Posterior cingulate gyrus (tissue), 11 donors: ENCODE data around the gene CBX1.
"Not testable (repeated sequence)": the region's sequence is repeated elsewhere in the genome, so short reads cannot be mapped to it uniquely, and the experiment has no call there.

Source experiments
- DNase-seq, 10 donors: peaks; one replicate each; pipeline versions ENCODE4 v3.0.0 to v3.0.0-alpha.2; 2020 to 2021; ENCODE audit warnings: mixed read lengths in 3 of 10
- intact Hi-C: fragments of 100-400 bp; cut with DNase I; formaldehyde crosslinking; loops from one replicate; pipeline ENCODE4 v1.15.1; 2023

CBX1 gene

DNA sequence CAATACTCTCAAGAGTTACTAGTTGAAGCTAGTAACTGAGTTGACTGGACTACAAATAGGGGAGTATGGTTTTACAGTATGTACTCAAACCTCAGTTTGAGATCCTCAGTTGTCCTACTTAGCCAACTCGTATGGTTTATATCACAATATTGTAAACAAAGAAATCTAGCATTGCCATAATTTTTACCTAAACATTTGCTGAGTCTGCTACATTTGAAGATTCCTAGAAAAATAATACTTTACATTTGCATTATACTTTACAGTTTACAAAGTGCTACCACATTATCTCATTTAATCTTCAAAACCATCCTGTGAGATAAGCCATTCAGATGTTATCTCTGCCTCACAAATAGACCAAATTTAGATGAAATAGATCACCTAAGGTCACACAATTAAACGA is 16.3 kb downstream of the CBX1 start:
- intact Hi-C loops, result loop anchor here (5.0 kb wide), 1 partner anchor 47 kb away; no protein-coding TSS in a partner anchor
- no peak for DNase-seq

DNA sequence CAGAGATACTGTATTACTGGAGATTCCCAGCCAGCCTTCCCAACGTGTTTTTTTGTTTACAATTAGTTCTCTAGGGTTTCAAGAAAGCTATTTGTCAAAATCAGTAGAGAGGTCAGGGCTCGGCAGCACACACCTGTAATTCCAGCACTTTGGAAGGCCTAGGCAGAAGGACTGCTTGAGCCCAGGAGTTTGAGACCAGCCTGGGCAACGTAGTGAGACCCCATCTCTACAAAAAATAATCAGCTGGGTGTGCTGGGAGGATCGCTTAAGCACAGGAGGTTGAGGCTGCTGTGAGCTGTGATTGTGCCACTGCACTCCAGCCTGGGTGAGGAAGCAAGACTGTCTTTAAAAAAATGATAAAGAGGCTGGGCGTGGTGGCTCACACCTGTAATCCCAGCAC is 19.4 kb downstream of the CBX1 start:
- intact Hi-C loops, result loop anchor here (5.0 kb wide), 1 partner anchor 50 kb away; no protein-coding TSS in a partner anchor
- DNase-seq, result no peak

DNA sequence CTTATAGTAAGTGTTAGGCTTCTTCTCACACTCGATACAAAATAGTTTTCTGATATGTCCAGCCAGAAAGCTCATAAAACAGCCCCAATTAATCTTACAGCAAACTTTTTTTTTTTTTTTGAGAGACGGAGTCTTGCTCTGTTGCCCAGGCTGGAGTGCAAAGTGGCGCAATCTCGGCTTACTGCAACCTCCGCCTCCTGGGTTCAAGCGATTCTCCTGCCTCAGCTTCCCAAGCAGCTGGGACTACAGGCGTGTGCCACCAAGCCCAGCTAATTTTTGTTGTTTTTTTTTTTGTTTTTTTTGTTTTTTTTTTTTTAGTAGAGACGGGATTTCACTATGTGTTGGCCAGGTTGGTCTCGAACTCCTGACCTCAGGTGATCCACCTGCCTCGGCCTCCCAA is 24.1 kb downstream of the CBX1 start:
- DNase-seq, result peak in 1 of 10 donors; percentile 10
- intact Hi-C loops, result not testable (repeated sequence)

DNA sequence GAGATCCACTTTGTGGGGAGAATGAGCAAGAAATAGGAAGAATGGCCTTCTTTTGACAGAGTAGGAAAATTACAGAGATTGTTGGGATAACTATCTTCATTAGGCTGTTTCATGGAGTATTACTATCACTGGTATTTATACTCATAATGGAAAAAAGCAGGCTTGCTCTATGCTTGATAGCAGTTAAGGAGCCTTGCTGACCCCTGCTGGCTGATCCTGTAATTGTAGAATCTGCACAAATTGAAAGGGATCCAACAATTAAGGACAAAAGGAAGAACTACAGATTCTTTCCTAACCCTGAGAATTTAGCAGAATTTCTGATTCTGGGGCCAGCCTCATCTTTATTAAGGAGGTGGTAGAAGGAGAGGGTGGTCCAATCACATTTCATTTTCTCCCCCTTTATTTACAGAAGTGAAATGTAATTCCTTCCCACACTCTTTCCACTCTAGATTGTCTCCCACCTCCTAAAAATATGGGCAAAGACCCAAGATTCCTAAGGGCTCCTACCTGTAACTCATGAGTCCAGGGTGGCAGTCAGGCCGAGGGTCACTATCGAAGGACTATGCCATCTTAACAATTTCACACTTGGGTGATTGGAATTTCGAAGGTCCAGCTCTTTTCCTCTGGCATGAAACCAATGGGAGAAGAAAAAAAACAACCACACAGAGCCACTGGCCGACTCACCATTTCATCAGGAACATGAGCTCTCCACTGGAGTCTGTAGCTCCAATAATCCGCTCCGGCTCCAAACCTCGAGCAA is 26.8 kb downstream of the CBX1 start:
- peak in 7 of 10 donors; percentile 57 to 89 (median 70) for DNase-seq
- intact Hi-C loops, result loop anchor here (1.0 kb wide), 1 partner anchor 48 kb away; no protein-coding TSS in a partner anchor

DNA sequence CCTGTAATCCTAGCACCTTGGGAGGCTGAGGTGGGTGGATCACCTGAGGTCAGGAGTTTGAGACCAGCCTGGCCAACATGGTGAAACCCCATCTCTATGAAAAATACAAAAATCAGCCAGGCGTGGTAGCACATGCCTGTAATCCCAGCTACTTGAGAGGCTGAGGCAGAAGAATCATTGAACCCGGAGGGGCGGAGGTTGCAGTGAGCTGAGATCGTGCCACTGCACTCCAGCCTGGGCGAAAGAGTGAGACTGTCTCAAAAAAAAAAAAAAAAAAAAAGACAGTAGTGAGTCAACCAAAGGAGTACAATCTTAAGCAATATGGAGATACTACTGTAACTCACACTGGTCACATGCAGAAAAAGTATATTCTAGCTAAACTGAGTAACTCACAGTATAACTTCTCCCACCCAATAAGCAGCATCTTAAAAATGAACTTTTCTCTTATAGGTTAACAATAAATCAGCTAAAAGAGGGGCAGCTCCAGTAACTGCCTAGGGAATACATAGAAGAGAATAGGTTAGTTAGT is 27.6 kb downstream of the CBX1 start:
- DNase-seq, result peak in 1 of 10 donors; percentile 14
- intact Hi-C loops, result loop anchor here (1.0 kb wide), 1 partner anchor 47 kb away; no protein-coding TSS in a partner anchor

DNA sequence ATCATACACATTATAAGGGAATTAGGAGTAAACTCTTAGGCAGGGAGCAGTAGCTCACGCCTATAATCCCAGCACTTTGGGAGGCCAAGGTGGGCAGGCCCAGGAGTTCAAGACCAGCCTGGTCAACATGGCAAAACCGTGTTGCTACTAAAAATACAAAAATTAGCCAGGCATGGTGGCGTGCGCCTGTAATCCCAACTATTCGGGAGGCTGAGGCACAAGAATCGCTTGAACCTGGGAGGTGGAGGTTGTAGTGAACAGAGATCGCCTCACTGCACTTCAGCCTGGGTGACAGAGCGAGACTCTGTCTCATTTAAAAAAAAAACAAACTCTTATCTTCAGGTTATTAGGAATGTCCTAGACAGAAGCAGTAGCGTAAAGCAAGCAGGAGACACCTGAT is 28.5 kb downstream of the CBX1 start:
- DNase-seq, result peak in 1 of 10 donors; percentile 51
- intact Hi-C loops, result not testable (repeated sequence)

DNA sequence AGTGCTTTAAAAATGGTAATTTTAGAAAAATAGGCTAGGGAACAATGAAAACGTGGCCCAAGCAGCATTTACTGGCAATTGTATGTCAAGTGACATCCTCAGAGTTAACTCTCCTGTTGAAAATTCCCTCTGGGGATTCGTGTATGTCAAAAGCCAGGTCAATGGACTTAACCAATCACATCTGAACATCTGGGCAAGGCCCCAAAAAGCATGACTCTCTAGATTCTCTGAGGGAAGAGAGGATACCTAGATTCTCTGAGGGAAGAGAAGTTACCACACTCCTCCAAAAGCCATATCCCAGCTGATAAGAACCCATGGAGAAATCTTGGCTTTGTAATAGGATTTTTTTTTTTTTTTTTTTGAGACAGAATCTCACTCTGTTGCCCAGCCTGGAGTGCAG is 29.6 kb downstream of the CBX1 start:
- intact Hi-C loops, result no loop called here
- no peak for DNase-seq

DNA sequence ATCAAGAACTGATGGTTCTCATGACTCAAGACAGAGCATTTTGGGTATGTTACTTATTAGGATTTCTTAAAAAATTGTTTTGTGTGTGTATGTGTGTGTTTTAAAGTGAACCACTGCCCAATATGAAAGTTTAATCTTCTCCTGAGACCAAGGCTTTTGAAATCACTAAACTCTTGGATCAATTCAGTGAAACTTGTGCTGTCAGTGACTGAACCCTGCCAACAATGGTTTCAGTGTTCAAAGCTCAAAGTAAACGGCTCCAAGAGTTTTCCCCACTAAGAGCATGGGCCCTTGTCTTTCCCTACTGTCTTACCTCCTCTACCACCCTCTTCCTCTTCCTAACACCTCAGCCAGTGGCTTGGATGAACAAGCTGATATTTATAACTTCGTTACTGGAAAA is 31.1 kb downstream of the CBX1 start:
- intact Hi-C loops, result no loop called here
- DNase-seq, result no peak

DNA sequence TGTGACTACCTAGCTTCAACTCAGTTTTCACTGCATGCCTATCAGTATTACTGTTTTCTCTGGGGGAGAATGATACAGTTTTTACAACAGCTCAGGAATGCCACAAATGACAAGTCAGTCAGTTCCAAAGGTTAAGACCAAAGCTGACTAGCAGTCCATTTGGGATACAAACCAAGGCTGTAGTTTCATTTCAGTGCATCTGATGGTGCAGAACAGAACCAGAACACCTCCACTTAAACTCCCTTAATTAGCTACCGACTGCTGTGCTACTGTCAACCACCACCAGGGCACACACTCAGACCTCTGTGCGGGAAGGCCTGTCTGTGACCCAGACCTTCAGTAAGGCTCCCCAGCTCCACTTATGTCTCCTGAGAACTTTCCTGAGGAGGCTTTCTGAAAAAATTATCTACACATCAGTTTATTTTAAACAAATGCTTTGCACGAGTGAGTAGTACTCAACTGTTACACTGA is 32.8 kb downstream of the CBX1 start:
- intact Hi-C loops, result no loop called here
- peak in 1 of 10 donors; percentile 1 for DNase-seq

DNA sequence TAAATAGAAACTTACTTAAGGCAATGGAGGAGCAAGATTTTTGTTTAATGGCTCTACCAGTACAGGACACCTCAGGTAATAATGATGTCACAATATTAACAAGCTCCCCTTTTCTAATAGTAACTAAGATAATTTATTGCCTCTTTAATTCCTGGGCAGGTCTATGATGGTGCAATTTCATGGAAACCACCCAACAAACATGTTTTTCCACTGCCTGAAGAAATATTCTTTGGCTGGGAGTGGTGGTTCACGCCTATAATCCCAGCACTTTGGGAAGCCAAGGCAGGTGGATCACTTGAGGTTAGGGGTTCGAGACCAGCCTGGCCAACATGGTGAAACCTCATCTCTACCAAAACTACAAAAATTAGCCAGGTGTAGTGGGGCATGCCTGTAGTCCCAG is 33.5 kb downstream of the CBX1 start:
- intact Hi-C loops, DNase-seq: not testable (repeated sequence)

DNA sequence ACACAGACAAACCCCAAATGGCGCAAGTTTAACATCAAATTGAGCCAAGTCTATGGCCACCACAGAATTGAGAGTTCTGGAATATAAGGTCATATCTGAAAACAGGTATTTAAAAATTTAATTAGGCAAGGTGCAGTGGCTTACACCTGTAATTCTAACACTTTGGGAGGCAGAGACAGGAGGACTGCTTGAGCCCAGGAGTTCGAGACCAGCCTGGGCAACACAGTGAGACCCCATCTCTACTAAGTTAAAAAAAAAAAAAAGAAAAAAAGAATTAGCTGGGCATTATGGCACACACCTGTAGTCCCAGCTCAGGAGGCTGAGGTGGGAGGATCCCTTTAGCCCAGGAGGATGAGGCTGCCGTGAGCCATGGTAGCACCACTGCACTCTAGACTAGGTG is 34.0 kb downstream of the CBX1 start:
- no peak for DNase-seq
- intact Hi-C loops, result no loop called here

DNA sequence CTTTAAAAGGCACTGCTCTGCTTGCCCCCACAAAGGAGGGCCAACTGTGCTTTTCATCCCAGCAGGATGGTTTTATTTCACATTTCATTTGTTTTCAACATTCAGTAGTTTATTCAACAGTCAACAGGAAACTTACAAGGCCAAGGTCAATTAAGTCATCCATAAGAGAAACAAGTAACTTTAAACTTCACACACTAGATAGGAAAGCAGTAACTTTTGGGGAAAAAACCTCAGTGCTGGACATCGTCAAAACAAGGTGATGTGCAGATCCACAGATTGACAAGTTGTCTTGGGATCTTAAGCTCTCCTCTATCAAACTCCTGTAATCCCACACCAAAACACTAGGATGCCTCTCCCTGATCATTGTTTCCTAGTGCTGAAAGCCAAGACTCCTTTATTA is 34.6 kb downstream of the CBX1 start:
- intact Hi-C loops, result no loop called here
- DNase-seq, result no peak

DNA sequence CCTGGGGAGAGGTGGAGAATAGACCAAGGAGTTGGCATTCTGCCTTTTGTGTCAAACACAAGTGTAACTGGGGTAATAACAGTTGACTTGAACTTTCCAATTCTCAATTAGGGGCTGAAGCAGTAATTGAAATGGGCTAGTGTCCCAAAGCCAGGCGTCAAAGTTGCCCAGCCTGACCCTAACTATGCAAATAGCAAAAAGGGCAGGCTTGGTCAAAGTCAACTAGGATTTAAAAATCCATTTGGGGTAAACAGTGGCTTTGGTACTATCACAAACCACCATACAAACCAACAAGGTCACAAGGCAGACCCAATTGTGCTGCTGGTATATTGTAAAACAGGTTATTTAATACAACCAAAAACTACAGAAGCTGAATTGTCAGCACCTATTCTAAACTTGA is 35.1 kb downstream of the CBX1 start:
- no peak for DNase-seq
- intact Hi-C loops, result no loop called here

DNA sequence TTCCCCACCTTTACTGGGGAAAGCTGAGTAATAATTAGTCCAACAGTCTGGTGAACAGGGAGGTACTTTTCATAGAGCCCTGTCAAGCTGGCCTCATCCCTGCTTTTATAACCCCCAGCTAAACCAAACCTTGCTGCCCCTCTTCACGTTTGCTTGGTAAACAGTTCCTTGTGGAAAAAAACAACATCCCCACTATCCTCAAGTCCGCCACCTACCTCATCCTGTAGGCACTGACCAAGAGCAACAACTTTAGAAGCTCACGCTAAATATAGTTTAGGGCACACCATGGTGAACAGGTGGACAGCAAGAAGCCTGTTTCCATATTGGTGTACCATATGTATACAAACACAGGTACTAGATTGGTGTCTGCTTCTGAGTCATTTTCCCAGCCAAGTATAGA is 36.6 kb downstream of the CBX1 start:
- DNase-seq, result no peak
- intact Hi-C loops, result no loop called here

DNA sequence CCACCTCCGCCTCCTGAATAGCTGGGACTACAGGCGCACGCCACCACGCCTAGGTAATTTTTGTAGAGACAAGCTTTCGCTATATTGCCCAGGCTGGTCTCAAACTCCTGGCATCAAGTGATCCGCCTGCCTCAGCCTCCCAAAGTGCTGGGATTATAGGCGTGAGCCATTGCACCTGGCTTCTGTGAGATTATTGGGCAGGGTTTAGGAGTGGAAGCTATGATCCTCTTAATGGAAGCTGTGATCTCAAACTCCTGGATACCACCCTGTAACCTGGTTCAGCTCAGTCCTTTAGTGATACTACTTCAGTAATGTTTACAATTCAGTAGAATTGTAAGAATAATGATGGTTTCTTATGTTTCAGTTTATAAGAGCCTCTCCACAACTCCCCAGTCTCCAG is 39.0 kb downstream of the CBX1 start:
- no peak for DNase-seq
- intact Hi-C loops, result no loop called here

DNA sequence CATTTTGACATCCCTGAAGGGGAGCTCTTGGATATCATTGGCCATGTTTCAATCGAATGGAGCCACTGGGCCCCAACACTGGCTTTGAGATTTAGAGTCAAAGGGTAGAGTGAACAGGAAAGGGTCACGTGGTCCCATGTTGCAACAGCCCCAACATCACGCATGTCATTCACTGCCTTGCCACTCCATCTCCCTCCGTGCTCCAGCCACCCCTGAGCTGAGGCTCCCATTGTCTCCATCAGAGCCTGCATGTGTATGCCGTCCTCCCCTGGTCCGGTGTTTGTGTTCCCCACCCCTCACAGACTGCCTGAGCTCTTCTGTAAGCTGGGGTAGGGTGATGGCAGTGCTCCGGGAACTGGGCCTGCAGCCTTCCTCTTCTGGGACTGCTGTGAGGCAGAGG is 41.0 kb downstream of the CBX1 start:
- intact Hi-C loops, result no loop called here
- peak in 1 of 10 donors; percentile 57 for DNase-seq

DNA sequence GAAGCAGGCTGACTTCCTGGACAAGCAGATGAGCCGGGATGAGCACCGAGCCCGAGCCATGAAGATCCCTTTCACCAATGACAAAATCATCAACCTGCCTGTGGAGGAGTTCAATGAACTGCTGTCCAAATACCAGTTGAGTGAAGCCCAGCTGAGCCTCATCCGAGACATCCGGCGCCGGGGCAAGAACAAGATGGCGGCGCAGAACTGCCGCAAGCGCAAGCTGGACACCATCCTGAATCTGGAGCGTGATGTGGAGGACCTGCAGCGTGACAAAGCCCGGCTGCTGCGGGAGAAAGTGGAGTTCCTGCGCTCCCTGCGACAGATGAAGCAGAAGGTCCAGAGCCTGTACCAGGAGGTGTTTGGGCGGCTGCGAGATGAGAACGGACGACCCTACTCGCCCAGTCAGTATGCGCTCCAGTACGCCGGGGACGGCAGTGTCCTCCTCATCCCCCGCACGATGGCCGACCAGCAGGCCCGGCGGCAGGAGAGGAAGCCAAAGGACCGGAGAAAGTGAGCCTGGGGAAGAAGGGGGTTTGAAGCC is 42.1 kb downstream of the CBX1 start:
- peak in 3 of 10 donors; percentile 78 to 82 (median 81) for DNase-seq
- intact Hi-C loops, result no loop called here

DNA sequence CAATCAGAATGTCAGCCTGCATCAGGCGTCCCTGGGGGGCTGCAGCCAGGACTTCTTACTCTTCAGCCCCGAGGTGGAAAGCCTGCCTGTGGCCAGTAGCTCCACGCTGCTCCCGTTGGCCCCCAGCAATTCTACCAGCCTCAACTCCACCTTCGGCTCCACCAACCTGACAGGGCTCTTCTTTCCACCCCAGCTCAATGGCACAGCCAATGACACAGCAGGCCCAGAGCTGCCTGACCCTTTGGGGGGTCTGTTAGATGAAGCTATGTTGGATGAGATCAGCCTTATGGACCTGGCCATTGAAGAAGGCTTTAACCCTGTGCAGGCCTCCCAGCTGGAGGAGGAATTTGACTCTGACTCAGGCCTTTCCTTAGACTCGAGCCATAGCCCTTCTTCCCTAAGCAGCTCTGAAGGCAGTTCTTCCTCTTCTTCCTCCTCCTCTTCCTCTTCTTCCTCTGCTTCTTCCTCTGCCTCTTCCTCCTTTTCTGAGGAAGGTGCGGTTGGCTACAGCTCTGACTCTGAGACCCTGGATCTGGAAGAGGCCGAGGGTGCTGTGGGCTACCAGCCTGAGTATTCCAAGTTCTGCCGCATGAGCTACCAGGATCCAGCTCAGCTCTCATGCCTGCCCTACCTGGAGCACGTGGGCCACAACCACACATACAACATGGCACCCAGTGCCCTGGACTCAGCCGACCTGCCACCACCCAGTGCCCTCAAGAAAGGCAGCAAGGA is 42.7 kb downstream of the CBX1 start:
- peak in 1 of 10 donors; percentile 57 for DNase-seq
- intact Hi-C loops, result no loop called here

DNA sequence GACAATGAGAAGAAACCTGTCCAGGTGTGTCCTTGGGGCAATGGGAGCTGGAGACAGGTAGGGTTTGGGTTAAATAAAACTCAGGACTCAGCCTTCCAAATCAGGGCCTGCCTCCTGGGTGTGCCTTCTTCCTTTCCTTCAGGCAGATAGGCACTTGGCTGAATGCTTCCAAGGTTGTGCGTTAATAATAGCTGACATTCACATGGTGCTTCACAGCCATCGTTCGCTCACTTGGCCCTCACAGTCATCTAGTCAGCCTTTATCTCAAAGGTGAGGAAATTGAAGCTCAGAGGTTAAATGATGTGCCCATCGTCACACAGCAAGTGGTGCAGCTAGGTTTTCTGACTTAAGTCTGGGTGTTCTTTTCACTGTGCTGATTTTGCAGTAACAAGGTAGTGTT is 43.7 kb downstream of the CBX1 start:
- peak in 1 of 10 donors; percentile 24 for DNase-seq
- intact Hi-C loops, result no loop called here

DNA sequence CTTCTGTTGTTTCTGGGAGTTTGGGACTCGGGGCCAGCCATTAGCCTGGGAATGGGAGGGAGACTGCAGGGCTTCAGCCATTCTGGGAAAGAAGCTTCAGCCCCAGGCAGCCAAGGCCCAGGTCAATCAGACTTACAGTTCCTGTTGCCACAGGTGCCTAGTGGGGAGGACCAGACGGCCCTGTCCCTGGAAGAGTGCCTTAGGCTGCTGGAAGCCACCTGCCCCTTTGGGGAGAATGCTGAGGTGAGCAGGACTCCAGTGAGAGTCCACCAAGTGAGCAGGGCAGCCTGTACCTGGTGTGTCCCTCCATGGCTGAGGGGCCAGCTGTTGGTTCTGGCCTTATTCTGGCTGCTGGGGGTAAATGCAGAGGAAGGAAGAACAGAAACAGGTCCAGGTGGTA is 44.4 kb downstream of the CBX1 start:
- peak in 1 of 10 donors; percentile 46 for DNase-seq
- intact Hi-C loops, result no loop called here

DNA sequence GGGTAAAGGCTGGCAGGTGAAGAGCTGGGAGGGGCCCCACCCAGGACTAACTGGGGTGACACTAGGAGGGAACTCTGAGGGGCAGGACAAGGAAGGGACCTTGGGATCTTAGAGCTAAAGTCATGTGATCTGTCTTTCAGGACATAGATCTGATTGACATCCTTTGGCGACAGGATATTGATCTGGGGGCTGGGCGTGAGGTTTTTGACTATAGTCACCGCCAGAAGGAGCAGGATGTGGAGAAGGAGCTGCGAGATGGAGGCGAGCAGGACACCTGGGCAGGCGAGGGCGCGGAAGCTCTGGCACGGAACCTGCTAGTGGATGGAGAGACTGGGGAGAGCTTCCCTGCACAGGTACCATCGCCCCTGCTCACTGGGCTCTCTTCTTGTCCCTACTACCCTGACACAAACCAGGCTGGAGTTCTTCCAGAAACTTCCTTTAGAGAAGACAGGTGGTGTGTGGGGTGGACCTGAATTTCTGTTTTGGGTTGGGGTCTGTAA is 45.0 kb downstream of the CBX1 start:
- DNase-seq, result peak in 1 of 10 donors; percentile 67
- intact Hi-C loops, result no loop called here
